22Rv1 (cell line): ENCODE data around the gene TMEM176B.

Source experiments
- ZFX ChIP-seq: fragments of 450-650 bp; IDR thresholded peaks from 2 replicates; pipeline ENCODE4 v1.6.1; 2017; ENCODE audit warnings: antibody characterized with exemption, borderline replicate concordance
- TF ChIP-seq, protein P1 (sequence below): fragments of 450-650 bp; IDR thresholded peaks from 2 replicates; pipeline ENCODE4 v1.5.1; 2017; ENCODE audit warnings: mild to moderate bottlenecking

DNA sequence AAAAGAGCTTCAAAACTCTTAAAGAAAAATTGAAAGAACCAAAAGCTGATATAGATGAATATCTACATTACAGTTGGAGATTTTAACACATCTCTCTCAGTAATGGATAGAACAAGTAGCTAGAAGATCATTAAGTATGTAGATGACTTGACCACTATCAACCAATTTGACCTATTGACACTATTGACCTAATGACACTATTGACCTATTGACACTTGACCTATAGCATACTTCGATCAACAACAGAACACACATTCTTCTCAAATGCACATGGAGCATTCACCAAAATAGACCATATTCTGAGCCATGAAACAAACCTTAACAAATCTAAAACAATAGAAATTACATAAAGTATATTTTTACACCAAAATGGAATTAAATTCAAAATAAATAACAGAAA is 40.7 kb downstream of the TMEM176B start:
- TF ChIP-seq, protein P1, sequence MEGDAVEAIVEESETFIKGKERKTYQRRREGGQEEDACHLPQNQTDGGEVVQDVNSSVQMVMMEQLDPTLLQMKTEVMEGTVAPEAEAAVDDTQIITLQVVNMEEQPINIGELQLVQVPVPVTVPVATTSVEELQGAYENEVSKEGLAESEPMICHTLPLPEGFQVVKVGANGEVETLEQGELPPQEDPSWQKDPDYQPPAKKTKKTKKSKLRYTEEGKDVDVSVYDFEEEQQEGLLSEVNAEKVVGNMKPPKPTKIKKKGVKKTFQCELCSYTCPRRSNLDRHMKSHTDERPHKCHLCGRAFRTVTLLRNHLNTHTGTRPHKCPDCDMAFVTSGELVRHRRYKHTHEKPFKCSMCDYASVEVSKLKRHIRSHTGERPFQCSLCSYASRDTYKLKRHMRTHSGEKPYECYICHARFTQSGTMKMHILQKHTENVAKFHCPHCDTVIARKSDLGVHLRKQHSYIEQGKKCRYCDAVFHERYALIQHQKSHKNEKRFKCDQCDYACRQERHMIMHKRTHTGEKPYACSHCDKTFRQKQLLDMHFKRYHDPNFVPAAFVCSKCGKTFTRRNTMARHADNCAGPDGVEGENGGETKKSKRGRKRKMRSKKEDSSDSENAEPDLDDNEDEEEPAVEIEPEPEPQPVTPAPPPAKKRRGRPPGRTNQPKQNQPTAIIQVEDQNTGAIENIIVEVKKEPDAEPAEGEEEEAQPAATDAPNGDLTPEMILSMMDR: no peak
- no peak for TF ChIP-seq ZFX
